ENCODE results near the gene DLGAP5.

The DLGAP5 gene

DNA sequence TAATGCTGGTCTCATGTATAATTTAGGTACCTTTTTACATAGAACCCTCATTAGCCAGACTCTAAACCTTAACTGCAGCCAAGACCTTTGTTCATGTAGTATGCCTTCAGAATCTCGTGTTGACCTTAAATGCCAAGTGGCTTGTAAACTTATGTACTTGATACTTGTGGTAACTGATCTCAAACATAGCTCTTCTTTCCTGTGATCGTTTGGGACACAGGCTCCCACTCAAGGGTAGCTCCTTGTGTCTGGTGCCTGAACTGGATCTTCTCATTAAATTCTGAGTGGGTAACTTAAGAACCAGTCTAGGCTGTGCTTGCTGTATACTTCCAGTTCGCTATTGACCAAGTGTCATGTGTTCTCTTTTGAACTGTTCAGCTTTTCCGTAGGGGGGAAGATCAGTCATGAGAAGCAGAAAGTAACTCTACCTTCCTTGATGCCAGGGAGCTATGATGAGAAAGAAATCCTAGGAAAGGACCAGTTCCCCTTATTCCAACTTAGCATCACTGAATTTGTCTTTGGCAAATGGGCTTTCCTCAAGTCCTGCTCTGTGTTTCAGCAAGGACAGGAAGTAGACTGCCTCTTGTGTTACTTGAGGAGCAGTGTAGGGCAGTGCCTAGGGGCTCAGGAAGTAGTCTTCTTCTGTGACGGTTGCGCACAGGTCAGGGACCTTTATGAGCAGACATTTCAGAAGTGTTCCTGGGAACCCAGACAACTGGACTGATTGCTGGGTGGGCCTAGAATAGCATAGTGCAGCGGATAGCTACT is 59.8 kb downstream of the DLGAP5 start:
- in situ Hi-C loops (cut with MboI; ENCODE audit: low sequenced_read_pairs), result no loop called here

DNA sequence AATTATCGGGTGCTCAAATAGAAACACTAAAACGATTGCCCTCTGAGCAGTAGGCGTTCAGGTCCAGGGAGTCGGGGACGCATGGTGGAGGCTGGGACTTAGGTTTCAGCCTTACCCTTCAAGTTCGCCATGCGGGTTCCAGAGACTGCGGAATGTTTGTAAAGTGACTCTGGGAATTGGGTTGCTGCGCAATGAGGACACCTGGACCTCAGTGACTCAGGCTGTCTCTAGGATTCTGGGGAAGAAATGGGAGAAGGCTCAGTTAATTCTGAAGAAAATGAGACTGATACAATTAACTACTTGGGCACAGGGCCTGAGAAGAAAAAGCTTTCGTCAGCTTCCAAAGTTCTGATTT is 61.2 kb downstream of the DLGAP5 start:
- in situ Hi-C loops (cut with MboI; ENCODE audit: low sequenced_read_pairs), result no loop called here

DNA sequence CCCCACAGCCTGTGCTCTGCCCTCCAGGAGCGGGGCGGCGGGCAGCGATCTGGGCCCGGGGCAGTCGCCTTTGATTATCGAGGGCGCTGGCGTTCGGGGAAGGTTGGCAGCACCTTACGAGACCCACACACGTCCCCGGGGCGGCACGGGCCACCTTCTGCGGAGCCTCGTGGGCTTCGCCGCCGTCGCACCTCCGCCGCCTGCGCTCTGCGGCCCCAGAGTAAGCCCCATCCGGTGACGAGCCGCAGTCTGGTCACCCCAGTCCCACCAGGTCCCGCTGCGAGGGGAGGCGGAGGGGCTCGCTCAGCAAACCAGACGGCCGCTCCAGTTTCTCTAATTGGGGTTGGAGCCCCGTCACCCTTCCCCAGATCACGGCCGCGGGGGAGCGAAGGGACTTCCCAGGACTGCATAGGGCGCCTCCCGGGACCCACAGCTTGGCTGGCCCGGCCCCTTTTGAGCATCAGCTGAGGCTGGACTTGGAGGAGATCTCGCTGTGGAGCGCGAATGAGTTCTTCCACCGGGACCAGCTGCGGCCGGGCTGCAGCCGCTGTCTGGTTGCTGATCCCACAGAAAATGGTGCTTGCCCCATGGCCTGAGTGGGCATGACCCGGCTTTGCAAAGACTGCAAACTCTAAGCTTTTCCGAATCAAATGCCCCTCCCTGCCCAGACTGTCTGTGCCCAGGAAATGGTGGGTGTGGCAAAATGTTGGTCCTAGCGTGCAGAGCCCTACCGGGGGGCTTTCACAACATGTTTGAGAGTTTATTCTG is 61.8 kb downstream of the DLGAP5 start:
- in situ Hi-C loops (cut with MboI; ENCODE audit: low sequenced_read_pairs), result no loop called here

DNA sequence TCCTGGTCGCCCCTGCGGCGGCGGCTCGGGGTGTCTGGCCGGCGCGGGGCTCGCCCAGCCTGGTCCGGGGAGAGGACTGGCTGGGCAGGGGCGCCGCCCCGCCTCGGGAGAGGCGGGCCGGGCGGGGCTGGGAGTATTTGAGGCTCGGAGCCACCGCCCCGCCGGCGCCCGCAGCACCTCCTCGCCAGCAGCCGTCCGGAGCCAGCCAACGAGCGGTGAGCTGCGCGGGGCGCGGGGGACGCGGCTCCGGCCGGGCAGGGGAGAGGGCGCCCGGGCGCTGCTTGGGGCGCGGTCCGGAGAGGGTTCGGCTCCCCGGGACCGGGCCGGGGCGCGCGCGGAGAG is 62.3 kb downstream of the DLGAP5 start, which contains the start of gene LGALS3:
Gene LGALS3 (plus strand): TSS at position 167 of the 342 bp plus-strand sequence. CDS start 8,122 bp downstream, outside the sequence.
- in situ Hi-C loops (cut with MboI; ENCODE audit: low sequenced_read_pairs), result no loop called here

DNA sequence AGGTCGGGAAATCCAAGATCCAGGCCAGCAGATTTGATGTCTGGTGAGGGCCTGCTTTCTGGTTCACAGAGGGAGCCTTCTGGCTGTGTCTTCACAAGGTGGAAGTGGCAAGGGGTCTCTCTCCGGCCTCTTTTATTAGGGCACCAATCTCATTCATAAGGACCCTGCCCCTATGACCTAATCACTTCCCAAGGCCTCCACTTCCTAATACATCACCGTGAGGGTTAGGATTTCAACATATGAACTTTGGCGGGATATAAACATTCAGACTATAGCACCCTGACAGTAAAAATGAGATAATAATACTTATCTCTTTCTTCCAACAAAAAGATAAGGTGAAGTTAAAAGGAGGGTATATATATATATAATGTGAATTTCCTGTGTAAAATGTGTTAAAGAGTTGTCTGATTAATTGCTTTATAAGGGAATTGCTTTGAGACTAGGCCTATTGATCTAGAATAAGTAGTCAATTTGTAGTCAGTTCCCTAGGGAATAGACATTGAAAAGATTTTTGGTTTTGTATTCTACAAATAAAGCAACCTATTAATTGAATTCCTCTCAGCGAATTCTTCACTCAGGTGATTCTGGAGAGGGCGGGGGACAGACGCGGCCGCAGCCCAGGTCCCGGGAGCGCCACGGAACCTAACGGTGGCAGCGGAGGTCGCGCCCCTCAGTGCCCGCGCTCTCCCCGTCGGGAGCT is 62.8 kb downstream of the DLGAP5 start:
- in situ Hi-C loops (cut with MboI; ENCODE audit: low sequenced_read_pairs), result no loop called here

DNA sequence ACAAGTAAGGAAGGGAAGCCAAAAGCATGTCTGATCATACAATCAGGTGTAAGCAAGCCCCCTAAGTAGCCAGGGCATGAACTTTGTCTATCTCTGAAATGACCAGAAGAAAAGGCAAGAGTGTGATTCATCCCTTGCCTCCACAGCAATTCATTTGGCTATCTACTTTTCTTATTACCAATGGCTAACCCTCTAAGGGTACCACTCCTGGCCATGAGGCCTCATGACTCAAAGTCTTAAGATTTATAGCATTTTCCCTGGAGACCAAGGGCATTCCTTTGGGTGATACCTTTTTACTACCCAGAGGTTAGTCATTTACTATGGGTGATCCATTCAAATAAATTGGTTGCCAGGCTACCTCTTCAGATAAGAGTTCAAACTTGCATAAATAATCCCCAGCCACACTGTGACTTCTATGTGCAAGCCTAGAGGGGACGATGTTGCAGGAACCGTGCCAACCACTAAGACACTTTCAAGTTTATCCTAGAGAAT is 63.9 kb downstream of the DLGAP5 start:
- in situ Hi-C loops (cut with MboI; ENCODE audit: low sequenced_read_pairs), result no loop called here

DNA sequence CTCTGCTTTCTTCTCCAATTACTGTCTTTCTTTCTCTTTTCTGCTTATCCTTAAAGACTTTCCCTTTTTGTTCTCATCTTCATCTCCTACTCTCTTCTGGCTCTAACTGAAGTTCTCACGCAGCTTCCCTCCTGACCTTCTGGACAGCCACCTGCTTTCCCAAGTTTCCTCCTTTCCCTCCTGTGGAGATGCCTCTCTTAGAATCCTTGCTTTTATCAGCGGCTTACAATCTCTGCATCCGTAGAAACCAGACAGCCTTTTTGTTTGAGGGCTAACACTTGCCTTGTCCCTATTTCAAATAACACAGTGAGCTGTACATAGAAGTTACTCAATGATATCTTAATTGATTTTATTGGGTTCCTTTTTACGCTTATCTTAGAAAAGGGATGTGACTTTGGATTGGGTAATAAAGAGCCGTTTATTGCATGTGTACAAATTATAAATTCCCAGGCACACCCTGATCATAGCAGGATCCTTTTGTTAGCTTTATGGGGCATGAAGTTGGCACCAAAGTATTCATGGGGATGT is 64.4 kb downstream of the DLGAP5 start:
- in situ Hi-C loops (cut with MboI; ENCODE audit: low sequenced_read_pairs), result no loop called here

DNA sequence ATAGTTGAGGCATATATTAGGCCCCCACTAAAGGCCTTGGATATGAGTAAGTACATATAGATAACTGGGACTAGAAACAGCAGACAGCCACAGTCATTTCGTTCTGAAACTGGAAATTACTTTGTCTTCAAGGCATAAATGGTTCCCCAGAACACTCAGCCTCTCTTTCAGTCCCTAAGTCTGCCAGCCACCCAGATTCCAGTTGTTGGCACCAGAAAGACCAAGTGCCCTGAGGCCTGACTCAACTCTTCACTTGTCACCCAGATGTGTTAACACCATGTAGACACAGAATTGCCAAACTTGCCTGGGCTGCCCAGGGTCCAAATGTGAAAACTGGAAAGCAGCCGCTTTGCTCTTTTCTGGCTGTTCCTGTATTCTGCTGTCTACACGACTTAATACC is 65.4 kb downstream of the DLGAP5 start:
- in situ Hi-C loops (cut with MboI; ENCODE audit: low sequenced_read_pairs), result no loop called here

DNA sequence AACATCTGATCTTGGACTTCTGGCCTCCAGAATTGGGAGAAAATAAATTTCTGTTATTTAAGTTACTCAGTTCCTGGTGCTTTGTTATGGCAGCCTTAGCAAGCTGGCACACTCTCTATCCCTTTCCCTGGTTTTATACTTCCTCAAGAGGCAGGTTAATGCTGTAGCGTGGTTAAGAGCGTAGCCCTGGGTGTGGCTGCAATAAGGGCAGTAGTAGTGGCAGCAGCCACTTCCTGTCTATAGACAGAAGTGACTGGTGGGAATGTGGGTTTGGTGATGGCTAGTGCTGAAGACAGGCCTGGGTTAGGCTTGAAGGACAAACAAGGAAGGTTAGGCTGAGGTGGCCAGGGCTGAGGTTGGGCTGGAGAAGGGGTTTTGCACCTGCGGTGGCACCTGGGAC is 66.0 kb downstream of the DLGAP5 start:
- in situ Hi-C loops (cut with MboI; ENCODE audit: low sequenced_read_pairs), result no loop called here

DNA sequence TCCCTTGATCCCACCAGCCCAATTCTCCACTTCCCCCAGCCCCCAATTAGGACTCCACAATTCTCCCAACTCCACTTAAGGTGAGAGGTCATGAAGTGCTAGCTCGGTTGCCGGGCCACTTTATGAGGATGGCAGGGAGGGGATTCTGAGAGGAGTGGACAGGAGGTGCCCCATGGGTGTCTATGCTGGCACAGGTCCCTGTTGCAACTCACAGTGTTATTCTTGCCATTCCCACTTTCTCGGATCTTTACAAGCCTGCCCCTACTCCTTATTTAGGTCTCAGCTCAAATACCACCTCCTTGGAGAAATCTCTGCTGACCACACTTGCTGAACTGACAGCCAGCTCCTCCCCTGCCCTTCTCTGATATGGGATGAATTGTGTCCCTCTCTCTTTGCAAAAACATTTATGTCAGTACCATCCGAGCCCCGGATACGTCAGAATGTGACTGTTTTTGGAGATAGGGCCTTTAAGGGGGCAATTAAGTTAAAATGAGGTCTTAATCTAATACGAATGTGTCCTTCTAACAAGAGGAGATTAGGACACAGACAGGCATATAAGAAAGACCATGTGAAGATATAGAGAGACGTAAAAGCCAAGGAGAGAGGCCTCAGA is 66.5 kb downstream of the DLGAP5 start:
- in situ Hi-C loops (cut with MboI; ENCODE audit: low sequenced_read_pairs), result no loop called here

DNA sequence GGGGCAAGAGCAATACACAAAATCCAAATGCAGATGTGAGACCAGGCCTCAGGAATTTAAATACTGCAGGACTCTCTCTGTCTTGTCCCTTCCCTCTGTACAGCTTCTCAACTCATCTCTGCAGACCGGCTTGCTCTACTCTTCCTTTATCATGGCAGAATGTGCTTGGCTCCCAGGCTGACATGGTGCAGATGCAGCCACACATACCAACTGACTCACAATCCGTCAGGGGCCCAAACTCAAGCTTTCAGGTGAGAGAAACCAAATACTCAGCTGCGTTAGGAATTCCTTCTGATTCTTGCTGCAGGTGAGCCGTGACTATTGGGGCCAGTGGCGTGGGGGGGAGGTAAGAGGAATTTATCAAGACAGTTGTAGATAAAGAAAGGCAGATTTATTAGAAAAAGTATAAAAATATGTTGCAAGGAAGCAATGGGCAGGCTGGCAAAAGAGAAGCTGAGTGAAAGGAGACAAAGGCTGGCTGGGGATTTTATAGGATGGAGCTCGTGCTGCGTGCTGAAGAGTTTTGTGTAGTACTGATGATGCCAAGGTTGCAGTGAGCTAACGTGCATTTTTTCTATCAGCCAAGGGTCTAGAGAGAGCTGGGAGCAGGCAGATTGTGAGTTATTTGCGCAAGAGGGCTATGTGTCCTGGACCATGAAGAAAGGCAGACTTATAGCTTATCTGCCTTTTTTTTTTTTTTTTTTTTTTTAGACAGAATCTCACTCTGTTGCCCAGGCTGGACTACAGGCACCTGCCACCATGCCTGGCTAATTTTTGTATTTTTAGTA is 67.3 kb downstream of the DLGAP5 start:
- in situ Hi-C loops (cut with MboI; ENCODE audit: low sequenced_read_pairs), result no loop called here

DNA sequence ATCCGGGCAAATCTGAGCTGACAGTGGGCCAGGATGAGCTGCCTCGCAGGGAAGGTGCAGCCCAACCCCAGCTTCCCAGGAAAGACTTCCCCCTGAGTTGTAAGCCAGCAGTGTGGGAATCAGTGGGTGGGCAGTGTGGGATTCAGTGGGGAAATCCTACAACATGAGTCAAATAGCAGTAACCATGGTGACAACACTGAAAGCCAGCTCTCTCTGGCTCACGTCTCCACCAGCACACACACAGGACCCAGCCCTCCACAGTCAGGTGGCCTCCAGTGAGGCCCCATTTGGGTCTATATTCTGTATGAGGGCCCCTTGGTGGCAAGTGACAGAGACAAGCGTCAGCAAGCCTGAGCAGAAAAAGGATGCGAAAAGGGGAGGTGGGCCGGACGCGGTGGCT is 68.3 kb downstream of the DLGAP5 start:
- in situ Hi-C loops (cut with MboI; ENCODE audit: low sequenced_read_pairs), result no loop called here

DNA sequence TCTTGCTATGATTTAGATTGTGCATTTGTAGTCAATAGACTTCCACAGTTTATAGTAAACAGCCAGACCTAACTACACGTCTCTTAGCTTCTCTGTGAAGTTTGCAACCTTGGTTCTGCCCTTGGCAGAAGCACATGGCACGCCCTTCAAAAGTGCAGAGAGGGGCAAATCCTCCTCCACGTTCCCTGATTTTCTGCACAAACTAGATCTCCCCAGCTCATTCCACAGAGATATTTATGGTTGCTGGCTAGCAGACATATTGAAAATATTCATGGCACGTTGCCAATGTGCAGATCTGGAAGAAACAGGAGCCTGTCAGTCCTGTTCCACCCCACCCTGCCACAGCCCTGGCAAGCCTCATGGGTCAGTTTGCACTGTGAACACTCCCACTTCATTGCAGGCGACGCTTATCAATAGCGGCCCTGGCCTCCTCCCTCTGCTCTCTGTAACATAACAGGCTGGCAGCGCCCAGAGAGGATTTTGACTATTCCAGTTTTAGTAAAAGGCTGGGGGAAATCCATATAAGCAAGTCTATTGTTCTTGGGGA is 68.9 kb downstream of the DLGAP5 start:
- in situ Hi-C loops (cut with MboI; ENCODE audit: low sequenced_read_pairs), result no loop called here

DNA sequence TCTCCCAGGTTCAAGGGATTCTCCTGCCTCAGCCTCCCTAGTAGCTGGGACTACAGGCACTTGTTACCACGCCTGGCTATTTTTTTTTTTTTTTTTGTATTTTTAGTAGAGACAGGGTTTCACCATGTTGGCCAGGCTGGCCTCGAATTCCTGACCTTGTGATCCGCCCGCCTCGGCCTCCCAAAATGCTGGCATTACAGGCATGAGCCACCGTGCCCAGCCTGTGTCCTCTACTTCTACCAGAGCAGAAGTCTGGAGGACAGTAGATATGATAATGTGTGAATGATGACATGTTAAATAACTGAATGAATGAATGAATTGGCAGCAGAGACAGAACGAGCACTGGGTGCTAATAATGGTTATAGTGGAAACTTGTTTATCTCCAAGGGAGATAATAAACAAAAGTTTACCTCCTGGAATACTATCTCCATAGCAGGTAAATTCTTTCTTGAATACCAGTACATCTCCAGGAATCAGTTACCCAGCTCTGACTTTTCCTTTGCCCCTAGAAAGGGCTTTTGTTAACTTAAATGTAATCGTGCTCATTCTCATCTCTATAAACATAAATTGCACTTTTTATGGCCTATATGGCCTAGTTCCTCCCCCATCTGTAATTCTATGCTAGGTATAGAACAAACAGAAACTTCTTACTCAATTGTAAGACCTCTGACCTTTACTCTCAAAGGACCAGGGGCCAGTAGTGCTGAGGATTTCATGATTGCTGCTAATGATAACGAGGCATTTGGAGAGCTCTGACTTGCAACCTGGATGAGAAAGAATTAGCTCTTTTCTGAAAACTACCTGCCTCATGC is 69.6 kb downstream of the DLGAP5 start:
- in situ Hi-C loops (cut with MboI; ENCODE audit: low sequenced_read_pairs), result no loop called here

DNA sequence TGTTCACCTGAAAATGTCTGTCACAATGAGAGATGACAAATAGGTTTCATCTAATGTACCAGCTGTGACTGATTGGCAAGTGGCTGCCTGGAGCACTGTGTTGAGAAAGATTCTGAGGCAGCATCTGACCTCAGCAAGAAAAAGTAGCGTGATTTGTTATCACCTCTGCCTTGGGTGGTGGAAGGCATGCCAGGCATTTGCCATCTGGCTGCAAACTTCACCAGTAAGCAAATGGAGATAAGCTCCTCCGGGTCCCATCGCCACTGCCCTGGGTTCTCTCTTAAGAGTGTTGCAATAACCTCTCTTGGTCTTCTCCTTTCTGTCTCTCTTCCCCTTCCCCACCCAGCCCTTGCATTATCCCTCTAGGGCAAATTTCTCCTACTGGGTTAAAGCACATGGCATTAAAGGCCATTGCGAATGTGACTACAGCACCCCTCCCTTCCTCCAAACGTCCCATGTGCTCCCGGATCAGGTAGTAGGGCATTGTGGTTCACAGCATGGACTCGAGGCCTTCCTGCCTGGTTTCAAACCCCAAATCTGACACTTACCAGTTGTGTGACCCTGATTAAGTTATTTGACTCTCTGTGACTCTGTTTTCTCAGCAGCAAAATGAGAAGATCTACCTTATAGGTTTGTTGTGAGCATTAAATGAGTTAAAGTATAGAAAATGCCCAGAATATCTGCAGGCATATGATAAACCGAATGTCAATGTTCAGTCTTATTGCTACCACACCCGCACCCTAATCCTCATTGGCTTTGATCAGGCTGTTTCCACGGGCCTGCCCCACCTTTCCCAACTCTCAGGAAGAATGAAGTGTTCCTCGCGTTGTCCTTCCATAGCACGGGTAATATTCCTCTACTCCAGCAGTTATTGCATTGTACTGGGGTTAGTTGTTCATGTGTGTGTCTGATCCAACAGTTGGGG is 70.6 kb downstream of the DLGAP5 start:
- in situ Hi-C loops (cut with MboI; ENCODE audit: low sequenced_read_pairs), result no loop called here

DNA sequence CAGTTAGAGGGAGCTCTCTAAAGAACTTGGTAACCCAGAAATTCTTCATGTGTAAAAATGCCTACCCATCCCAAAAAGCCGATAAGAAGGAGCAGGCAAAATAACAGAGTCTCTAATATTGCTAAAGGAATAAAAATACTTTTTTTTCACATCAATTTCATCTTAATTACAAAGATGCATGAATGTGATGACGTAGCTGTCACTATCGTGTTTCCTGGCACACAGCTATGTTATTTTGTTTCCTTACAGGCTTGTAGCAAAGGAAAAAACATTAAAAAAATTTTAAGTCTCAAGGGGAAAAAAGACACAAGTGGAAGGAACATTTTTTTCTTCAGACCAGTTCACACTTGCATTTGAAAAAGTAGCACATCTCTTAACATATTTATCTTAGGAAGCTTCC is 72.6 kb downstream of the DLGAP5 start:
- in situ Hi-C loops (cut with MboI; ENCODE audit: low sequenced_read_pairs), result no loop called here

DNA sequence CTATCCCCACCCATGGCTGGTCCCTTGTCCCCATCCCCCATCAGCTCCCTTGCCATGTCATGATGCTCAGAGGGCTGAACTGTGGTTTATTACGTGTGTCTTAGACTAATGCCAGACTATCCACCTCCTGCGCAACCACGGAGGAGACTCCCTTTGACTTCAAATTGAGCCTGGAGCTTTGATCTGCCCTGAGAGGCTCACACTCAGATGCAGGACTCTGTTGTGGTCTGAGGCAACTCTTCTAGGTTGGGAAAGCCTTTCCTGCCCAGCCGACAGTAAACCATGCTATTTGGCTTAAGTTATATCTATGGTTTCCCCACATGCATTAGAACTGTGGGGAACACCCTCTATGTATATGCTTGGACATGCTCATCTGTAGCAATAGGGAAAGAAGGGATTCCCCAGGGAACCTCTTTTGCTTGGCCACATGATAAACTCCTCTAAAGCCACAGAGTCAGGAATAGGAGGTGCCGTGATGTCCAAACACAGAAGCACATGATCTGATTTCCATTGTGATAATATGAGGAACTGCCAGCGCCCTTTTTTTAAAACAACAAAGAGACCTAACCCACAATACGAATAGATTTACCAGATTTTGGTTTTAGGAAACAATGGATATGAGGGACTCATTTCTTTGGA is 73.5 kb downstream of the DLGAP5 start:
- in situ Hi-C loops (cut with MboI; ENCODE audit: low sequenced_read_pairs), result no loop called here
